DND-41 (cell line): ENCODE measurements around the gene FBN3.

Experiments used
- CTCF ChIP-seq: IDR thresholded peaks from 2 replicates; pipeline ENCODE4 v1.5.1; 2012; ENCODE audit warnings: borderline replicate concordance, low read length, moderate library complexity, mild to moderate bottlenecking; ENCODE audit not compliant: poor library complexity, severe bottlenecking; ENCODE audit errors: extremely low read depth
- EZH2 ChIP-seq: IDR thresholded peaks from 3 replicates; pipeline ENCODE4 v1.6.1; 2012; ENCODE audit warnings: borderline replicate concordance, low read depth, mild to moderate bottlenecking, moderate library complexity, low read length, inconsistent platforms; ENCODE audit not compliant: severe bottlenecking

- no peak for TF ChIP-seq EZH2
- no peak for TF ChIP-seq CTCF
These were observed 11.8 kb upstream of the FBN3 start for GRCh38 chr19:8161135-8161646.
